HEK293T (cell line): ENCODE data around the gene ABHD14A.

Source experiments
- ARNT ChIP-seq: fragments of 450-650 bp; IDR thresholded peaks from 2 replicates; pipeline ENCODE4 v1.6.1; 2017; ENCODE audit warnings: mild to moderate bottlenecking
- BHLHE40 ChIP-seq: fragments of 450-650 bp; IDR thresholded peaks from 2 replicates; pipeline ENCODE4 v1.6.1; 2016; ENCODE audit warnings: mild to moderate bottlenecking, moderate library complexity, borderline replicate concordance
- CTBP1 ChIP-seq: fragments of 450-650 bp; IDR thresholded peaks from 2 replicates; pipeline ENCODE4 v1.6.1; 2016; ENCODE audit warnings: borderline replicate concordance
- ELF4 ChIP-seq: fragments of 450-650 bp; IDR thresholded peaks from 2 replicates; pipeline ENCODE4 v1.6.1; 2017; ENCODE audit warnings: antibody characterized with exemption
- FOXA1 ChIP-seq: fragments of 450-650 bp; IDR thresholded peaks from 2 replicates; pipeline ENCODE4 v1.6.1; 2016; ENCODE audit warnings: mild to moderate bottlenecking
- FOXK2 ChIP-seq: fragments of 450-650 bp; IDR thresholded peaks from 2 replicates; pipeline ENCODE4 v1.6.1; 2016; ENCODE audit warnings: mild to moderate bottlenecking
- FOXM1 ChIP-seq: fragments of 450-650 bp; IDR thresholded peaks from 2 replicates; pipeline ENCODE4 v1.6.1; 2017; ENCODE audit warnings: mild to moderate bottlenecking, borderline replicate concordance
- HDGF ChIP-seq: fragments of 450-650 bp; IDR thresholded peaks from 2 replicates; pipeline ENCODE4 v1.6.1; 2017; ENCODE audit warnings: antibody characterized with exemption, borderline replicate concordance
- NFRKB ChIP-seq: fragments of 450-650 bp; IDR thresholded peaks from 2 replicates; pipeline ENCODE4 v1.6.1; 2016; ENCODE audit warnings: mild to moderate bottlenecking, moderate library complexity
- PKNOX1 ChIP-seq: fragments of 450-650 bp; IDR thresholded peaks from 2 replicates; pipeline ENCODE4 v1.6.1; 2016
- SP1 ChIP-seq: fragments of 450-650 bp; IDR thresholded peaks from 2 replicates; pipeline ENCODE4 v1.6.1; 2017
- SUZ12 ChIP-seq: fragments of 450-650 bp; IDR thresholded peaks from 2 replicates; pipeline ENCODE4 v1.6.1; 2016; ENCODE audit warnings: mild to moderate bottlenecking
- TARDBP ChIP-seq: fragments of 450-650 bp; IDR thresholded peaks from 2 replicates; pipeline ENCODE4 v1.6.1; 2016
- ZNF384 ChIP-seq: fragments of 450-650 bp; IDR thresholded peaks from 2 replicates; pipeline ENCODE4 v1.6.1; 2016

- no peak for TF ChIP-seq BHLHE40
- TF ChIP-seq SUZ12: no peak
- no peak for TF ChIP-seq NFRKB
- no peak for TF ChIP-seq PKNOX1
- no peak for TF ChIP-seq SP1
- TF ChIP-seq ZNF384: no peak
- no peak for TF ChIP-seq TARDBP
- no peak for TF ChIP-seq CTBP1
- TF ChIP-seq ELF4: no peak
- TF ChIP-seq HDGF: no peak
- no peak for TF ChIP-seq FOXK2
- no peak for TF ChIP-seq ARNT
- TF ChIP-seq FOXA1: no peak
- TF ChIP-seq FOXM1: no peak
These were observed 9.4 kb downstream of the ABHD14A start for GRCh38 chr3:51984269-51984647.
